GM12873 (cell line): ENCODE data around the gene DNAH5.

Experiments used
- CTCF ChIP-seq: IDR thresholded peaks from 2 replicates; pipeline ENCODE4 v1.5.1; 2012; ENCODE audit warnings: low read depth, mild to moderate bottlenecking, moderate library complexity, low read length, control low read depth; ENCODE audit not compliant: insufficient read depth; ENCODE audit errors: missing control alignments

Gene DNAH5

DNA sequence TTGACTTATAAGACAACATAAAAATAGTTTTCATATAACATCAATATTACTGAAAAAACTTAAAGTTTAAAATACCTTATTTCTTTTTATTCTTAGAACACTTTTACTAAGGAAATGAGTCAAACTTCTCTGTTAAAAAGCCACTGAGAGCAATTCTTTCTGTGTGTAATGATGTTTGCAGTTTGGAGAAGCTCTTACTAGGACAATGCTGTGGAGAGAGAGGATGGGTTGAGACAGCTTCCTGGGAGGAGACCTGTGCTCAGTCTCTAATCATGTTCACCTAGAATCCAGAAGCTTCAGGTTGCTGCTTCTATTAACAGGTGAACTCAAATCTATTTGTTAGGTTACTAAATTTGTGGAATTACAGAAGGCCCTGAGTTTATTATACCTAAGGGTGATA lies 198.5 kb downstream of the DNAH5 start:
- no peak for TF ChIP-seq CTCF

DNA sequence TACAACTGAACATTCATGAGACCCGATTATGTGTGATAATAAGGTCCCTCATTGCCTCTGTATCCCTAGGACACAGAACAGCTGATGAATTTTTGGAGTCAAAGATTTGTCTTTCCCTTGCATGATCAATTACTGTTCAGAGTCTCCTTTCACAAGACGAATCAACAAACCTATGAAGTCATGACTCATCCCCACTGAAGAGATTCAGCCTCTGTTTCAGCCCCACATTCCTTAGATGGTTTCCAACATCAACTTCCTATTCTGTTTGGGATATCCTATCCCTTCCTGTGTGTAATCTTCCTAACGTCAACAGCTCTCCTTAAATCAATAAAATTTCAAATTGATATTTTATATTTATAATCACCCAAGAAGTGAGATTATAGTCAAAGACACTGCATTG lies 199.0 kb downstream of the DNAH5 start:
- no peak for TF ChIP-seq CTCF

- no peak for TF ChIP-seq CTCF
Observed at GRCh38 chr5:13740471-13740870, 204.0 kb downstream of the DNAH5 start.

- TF ChIP-seq CTCF: no peak
Observed at GRCh38 chr5:13739479-13739878, 205.0 kb downstream of the DNAH5 start.

DNA sequence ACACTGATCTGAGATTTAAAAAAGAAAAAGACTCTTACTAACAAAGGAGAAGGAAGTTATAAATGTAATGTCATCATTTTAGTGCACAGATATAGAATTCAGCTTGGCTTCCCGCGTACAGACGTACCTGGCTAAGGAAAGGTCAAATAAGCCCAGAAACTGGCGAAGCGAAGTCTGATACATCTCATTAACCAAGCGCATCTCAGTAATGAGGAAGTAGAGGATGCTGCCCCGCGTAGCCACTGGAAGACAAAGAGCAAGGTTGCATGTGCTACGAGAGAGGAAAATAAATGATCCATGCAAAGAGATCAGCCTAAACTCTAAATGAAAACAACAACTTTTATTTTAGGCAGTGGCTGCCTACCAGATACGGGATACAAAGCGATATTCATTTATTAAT lies 208.8 kb downstream of the DNAH5 start:
- no peak for TF ChIP-seq CTCF

- no peak for TF ChIP-seq CTCF
Observed at GRCh38 chr5:13731121-13731628, 213.3 kb downstream of the DNAH5 start.

GRCh38 chr5:13708906-13709305 lies 235.6 kb downstream of the DNAH5 start:
- no peak for TF ChIP-seq CTCF
